AML-193 (cell line): ENCODE results near the gene ARMC7.
"Not testable (repeated sequence)": the region's sequence is repeated elsewhere in the genome, so short reads cannot be mapped to it uniquely, and the experiment has no call there.

Source experiments
- DNase-seq, 2 experiments: peaks; one replicate each; lab custom pipeline; 2025; lab: John Stamatoyannopoulos, UW

Gene ARMC7

GRCh38 chr17:75102385-75102821, 7.4 kb upstream of the ARMC7 start:
- peak; percentile 18 to 32 for DNase-seq

DNA sequence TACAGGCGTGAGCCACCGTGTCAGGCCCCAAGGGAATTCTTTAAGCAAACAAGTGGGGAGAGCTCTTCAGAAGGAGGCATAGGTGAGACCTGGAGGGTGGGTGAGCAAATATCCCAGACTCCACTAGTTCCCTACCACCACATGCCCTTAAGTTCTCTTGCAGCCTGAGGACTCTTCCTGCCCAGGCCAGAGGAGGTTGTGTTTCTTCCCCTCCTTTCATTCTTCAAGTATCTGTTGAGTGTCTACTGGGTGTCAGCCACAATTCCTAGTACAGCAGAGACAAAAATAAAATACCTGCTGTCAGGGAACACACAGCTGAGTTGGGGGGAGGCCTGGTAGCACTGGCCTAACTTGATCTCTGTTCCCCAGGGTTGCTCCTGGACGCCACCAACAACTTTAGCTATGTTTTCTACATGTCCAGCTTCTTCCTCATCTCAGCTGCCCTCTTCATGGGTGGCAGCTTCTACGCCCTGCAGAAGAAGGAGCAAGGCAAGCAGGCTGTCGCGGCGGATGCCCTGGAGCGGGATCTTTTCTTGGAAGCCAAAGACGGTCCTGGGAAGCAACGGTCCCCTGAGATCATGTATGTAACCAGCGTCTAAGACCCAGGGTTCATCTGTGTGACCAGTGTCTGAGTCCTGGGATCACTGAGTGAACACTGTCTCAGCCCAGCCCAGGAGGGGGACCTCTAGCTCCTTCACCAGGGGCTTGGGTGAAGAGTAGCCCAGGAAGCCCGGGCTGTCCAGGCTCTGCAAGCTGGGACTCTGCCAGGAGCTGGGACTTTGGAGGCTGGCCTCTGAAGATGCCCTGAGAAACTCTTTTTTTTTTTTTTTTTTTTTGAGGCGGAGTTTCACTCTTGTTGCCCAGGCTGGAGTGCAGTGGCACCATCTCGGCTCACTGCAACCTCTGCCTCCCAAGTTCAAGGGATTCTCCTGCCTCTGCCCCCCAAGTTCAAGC, 5.9 kb upstream of the ARMC7 start:
- DNase-seq = no peak

DNA sequence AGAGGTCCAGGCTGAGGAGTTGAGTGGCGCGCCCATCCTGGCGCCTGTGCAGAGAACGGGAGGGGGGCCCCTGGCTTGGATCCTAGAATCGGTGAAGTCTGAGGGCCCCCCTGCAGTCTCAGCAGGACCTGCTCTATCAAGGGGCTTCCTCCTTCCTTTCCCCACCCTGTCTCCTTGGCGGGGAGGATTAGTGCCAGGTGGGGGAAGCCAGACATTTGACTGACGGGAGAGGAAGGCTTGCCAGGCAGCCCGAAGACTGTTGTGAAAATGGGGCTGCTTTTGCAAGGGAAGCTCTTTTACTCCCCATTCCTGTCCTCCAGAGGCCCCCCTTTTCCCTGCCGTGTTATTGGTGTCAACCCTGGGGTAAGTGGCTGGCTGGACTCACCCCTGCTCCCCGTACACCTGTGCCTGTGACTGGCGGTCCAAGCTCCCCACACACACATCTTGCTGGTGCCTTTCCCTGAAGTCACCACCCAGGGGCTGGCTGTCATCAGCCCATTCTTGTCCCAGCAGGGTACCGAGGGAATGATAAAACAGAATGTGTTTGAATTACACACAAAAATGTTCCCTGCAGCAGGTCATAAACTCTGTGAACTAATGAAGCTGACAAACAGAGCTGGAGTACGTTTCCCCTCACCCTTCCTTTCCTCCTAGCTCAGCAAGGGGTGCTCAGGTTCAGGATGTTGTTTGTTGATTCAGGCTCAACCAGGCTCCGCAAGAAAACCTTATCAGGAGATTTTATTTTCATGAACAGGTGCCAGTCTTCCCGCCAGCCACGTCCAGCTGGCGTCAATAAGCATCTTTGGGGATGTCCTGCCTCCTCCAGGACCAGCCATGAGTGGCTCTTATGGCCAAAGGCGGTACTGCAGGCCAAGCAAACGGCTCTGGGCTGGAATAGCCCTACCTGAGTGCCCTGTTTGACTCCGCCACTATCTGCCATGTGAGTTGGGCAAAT, 4.4 kb upstream of the ARMC7 start:
- peak; percentile 13 to 40 for DNase-seq

GRCh38 chr17:75108193-75108592, 1.6 kb upstream of the ARMC7 start:
- DNase-seq = no peak

DNA sequence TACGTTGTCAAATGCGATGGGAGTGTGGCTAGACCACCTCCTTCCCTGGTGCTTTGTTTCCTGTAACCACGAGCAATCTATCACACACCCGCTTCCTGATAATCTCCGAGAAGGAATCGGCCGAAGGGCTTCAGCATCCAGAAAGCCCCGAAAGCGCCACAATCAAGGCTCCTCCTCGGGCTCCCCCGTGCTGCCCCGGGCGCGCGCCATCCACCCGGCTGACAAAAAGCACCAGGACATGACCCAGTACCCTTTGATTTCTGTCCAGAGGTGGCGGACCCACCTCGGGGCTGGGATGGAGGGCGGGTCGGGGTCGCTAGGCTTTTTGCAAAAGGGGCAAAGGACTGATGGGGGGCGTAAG, 743 bp upstream of the ARMC7 start:
- DNase-seq = no peak

GRCh38 chr17:75110234-75110937, 617 bp downstream of the ARMC7 start:
- peak in 1 of 2 experiments; percentile 26 for DNase-seq

DNA sequence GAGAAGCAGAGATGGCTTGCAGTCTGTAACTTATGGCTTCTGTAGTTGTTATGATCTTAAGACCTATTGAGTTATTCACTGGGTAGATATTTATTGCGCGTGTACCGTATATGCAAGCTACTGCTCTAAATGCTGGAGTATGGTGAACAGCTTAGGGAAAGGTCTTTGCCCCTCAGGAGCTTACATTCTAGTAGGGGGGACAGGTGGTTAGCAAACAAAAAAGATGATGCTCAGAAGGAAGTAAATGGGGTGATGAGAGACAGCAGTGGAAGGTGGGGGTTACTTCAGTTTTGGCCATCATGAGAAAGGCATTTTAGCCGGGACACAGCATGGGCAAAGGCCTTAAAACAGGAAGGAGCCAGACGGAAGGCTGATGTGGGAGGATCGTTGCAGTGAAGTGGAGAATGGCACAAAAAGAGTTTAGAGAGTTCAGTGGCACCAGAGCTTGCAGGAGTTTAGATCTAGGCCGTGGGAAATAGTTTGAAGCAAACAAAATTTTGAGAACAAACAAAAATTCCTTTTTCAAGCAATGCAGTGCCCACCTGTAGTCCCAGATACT, 2.1 kb downstream of the ARMC7 start:
- DNase-seq = no peak

DNA sequence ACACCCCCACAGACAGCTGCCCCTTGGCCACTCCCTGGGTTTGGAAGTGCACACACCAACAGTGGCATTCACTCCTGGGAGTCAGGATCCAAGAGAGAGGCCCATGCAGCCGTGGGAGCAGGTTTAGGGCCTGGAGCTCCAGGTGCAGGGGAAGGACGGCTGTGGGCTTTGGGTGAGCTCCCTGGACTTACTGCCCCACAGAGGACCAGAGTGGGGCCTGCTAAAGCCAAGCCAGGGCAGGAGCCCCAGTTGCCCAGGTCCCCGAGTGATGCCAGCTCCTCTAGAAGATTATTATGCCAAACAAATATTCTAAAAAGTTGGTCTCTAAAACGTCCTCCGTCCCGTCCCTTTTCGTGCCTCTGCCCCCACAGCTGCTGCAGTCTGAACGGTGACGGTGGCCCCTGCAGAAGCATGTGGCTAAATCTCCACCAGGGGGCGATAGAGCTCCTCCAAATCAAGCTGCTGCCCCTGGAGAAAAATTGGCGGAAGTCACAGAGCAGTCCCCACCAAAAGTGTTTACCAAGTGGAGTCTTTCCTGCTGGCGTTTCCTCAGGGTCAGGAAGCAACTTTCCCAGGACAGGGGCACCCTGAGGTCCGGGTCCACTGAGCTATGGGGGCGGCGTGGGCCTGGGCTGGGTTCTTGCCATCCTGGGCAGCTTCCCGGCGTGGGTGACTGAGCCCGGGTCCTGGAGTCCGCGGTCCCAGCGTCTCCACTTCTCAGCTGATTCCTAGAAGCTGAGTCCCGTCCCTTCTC, 4.2 kb downstream of the ARMC7 start:
- peak; percentile 96 for DNase-seq

GRCh38 chr17:75114552-75115314, 5.0 kb downstream of the ARMC7 start:
- DNase-seq = no peak

- DNase-seq = no peak
Measured at GRCh38 chr17:75115555-75115954, 5.8 kb downstream of the ARMC7 start.

GRCh38 chr17:75116737-75117136, 7.0 kb downstream of the ARMC7 start:
- no peak for DNase-seq

GRCh38 chr17:75118307-75118706, 8.5 kb downstream of the ARMC7 start:
- DNase-seq = no peak

GRCh38 chr17:75124041-75124818, 14.5 kb downstream of the ARMC7 start:
- DNase-seq = no peak

- DNase-seq = no peak
Measured at GRCh38 chr17:75124819-75125162, 15.0 kb downstream of the ARMC7 start.

DNA sequence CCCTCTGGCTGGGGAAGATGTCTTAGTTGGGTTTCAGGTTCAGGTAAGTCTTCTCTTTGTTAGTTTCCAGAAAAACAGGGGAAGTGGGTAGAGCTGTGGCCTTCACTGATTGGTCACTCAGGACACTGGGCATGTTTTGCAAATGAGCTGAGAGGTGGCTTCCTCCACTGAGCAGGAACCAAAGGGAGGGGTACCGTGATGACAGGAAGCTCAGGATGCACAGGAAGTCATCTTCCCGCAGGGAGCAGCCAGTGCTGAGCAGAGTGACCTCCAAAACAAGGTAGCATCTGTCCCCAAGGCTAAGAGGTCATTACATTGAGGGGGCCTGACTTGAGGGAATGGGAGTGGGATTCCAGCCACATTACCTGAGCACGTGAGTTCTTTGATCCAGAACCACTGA, 16.2 kb downstream of the ARMC7 start:
- DNase-seq = no peak

GRCh38 chr17:75126954-75127353, 17.2 kb downstream of the ARMC7 start:
- no peak for DNase-seq

- DNase-seq = not testable (repeated sequence)
Measured at GRCh38 chr17:75127936-75128335, 18.2 kb downstream of the ARMC7 start.

DNA sequence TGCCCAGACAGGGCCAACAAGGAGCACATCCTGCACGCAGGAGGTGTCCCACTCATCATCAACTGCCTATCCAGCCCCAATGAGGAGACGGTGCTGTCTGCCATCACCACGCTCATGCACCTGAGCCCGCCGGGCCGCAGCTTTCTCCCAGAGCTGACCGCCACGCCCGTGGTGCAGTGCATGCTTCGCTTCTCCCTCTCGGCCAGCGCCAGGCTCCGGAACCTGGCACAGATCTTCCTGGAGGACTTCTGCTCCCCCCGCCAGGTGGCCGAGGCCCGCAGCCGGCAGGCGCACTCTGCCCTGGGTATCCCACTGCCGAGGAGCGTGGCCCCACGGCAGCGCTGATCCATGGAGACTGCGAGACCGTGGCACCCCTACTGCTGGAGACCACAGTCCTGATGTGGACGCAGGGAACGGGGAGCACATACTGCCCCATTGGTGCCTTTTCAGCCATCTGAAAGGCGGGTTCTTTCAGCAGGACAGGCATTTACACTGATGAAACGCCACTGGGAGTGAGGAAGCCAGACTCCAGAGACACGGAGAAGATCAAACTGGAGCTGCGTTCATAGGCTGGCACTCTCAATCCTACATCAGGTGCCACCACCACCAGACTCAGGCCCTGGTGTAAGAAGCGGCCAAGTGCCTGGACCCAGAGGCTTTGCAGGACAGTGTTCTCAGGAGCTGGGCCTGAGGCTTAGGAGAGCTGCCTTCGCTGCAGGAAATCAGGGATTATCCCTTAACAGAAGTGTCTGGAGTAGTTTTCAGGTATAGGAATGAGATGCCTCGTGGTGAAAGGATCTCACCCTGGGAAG, 19.1 kb downstream of the ARMC7 start:
- DNase-seq = no peak

GRCh38 chr17:75129576-75129975, 19.8 kb downstream of the ARMC7 start:
- DNase-seq = no peak
